IMR-90 (cell line): ENCODE data around the gene SYTL3.
"Not testable (repeated sequence)": the region's sequence is repeated elsewhere in the genome, so short reads cannot be mapped to it uniquely, and the experiment has no call there.

Experiments used
- BHLHE40 ChIP-seq: fragments of 150-350 bp; IDR thresholded peaks from 2 replicates; pipeline ENCODE4 v1.6.1; 2016; ENCODE audit warnings: mild to moderate bottlenecking, low read depth, low read length
- CTCF ChIP-seq: conservative IDR thresholded peaks from 2 replicates; pipeline ENCODE4 v1.5.1; 2012; ENCODE audit warnings: mild to moderate bottlenecking, low read depth, low read length, improper control_type of control experiment
- POLR2A ChIP-seq: IDR thresholded peaks from 2 replicates; pipeline ENCODE4 v1.6.1; 2012; ENCODE audit warnings: mild to moderate bottlenecking, low read depth, low read length
- RAD21 ChIP-seq: IDR thresholded peaks from 2 replicates; pipeline ENCODE4 v1.6.1; 2012; ENCODE audit warnings: low read length, improper control_type of control experiment
- USF2 ChIP-seq: fragments of 150-350 bp; IDR thresholded peaks from 2 replicates; pipeline ENCODE4 v1.6.1; 2017; ENCODE audit warnings: mild to moderate bottlenecking, antibody characterized with exemption, low read length, low read depth

GRCh38 chr6:158656986-158657385 lies 7.1 kb downstream of the SYTL3 start:
- not testable (repeated sequence) for TF ChIP-seq CTCF, USF2, POLR2A, RAD21, BHLHE40
